ENCODE results near the gene TMEM40.
"Not testable (repeated sequence)": the region's sequence is repeated elsewhere in the genome, so short reads cannot be mapped to it uniquely, and the experiment has no call there.

Gene TMEM40

GRCh38 chr3:12719984-12720898 is 38.8 kb downstream of the TMEM40 start:
- peak; percentile 29 to 46 for DNase-seq (ENCODE audit: low read depth in 1 of 2, low spot score in 1 of 2)

- no peak for DNase-seq (ENCODE audit: low read depth in 1 of 2, low spot score in 1 of 2)
Observed at GRCh38 chr3:12719541-12719940, 39.5 kb downstream of the TMEM40 start.

- DNase-seq (ENCODE audit: low read depth in 1 of 2, low spot score in 1 of 2): no peak
Observed at GRCh38 chr3:12716605-12717151, 42.4 kb downstream of the TMEM40 start.

GRCh38 chr3:12714278-12714677 is 44.8 kb downstream of the TMEM40 start:
- DNase-seq (ENCODE audit: low read depth in 1 of 2, low spot score in 1 of 2): no peak

GRCh38 chr3:12710062-12710461 is 49.0 kb downstream of the TMEM40 start:
- no peak for DNase-seq (ENCODE audit: low read depth in 1 of 2, low spot score in 1 of 2)

- DNase-seq (ENCODE audit: low read depth in 1 of 2, low spot score in 1 of 2): no peak
Observed at GRCh38 chr3:12709334-12709733, 49.7 kb downstream of the TMEM40 start.

GRCh38 chr3:12708584-12709192 is 50.4 kb downstream of the TMEM40 start:
- DNase-seq (ENCODE audit: low read depth in 1 of 2, low spot score in 1 of 2): no peak

GRCh38 chr3:12707449-12707848 is 51.6 kb downstream of the TMEM40 start:
- no peak for DNase-seq (ENCODE audit: low read depth in 1 of 2, low spot score in 1 of 2)

- DNase-seq (ENCODE audit: low read depth in 1 of 2, low spot score in 1 of 2): peak; percentile 10 to 21
Observed at GRCh38 chr3:12706504-12707253, 52.4 kb downstream of the TMEM40 start.

GRCh38 chr3:12705981-12706380 is 53.1 kb downstream of the TMEM40 start:
- no peak for DNase-seq (ENCODE audit: low read depth in 1 of 2, low spot score in 1 of 2)

GRCh38 chr3:12705374-12705926 is 53.6 kb downstream of the TMEM40 start:
- DNase-seq (ENCODE audit: low read depth in 1 of 2, low spot score in 1 of 2): no peak

- DNase-seq (ENCODE audit: low read depth in 1 of 2, low spot score in 1 of 2): no peak
Observed at GRCh38 chr3:12702501-12702900, 56.6 kb downstream of the TMEM40 start.

- not testable (repeated sequence) for DNase-seq (ENCODE audit: low read depth in 1 of 2, low spot score in 1 of 2)
Observed at GRCh38 chr3:12701601-12702000, 57.5 kb downstream of the TMEM40 start.

- no peak for DNase-seq (ENCODE audit: low read depth in 1 of 2, low spot score in 1 of 2)
Observed at GRCh38 chr3:12700800-12701199, 58.3 kb downstream of the TMEM40 start.

- no peak for DNase-seq (ENCODE audit: low read depth in 1 of 2, low spot score in 1 of 2)
Observed at GRCh38 chr3:12695916-12696315, 63.1 kb downstream of the TMEM40 start.

GRCh38 chr3:12695112-12695511 is 63.9 kb downstream of the TMEM40 start:
- DNase-seq (ENCODE audit: low read depth in 1 of 2, low spot score in 1 of 2): no peak

- DNase-seq (ENCODE audit: low read depth in 1 of 2, low spot score in 1 of 2): no peak
Observed at GRCh38 chr3:12692444-12692843, 66.6 kb downstream of the TMEM40 start.

- no peak for DNase-seq (ENCODE audit: low read depth in 1 of 2, low spot score in 1 of 2)
Observed at GRCh38 chr3:12689997-12690711, 68.9 kb downstream of the TMEM40 start.

GRCh38 chr3:12687948-12688347 is 71.1 kb downstream of the TMEM40 start:
- no peak for DNase-seq (ENCODE audit: low read depth in 1 of 2, low spot score in 1 of 2)

- DNase-seq (ENCODE audit: low read depth in 1 of 2, low spot score in 1 of 2): no peak
Observed at GRCh38 chr3:12686096-12686495, 73.0 kb downstream of the TMEM40 start.
